NCI-H2081 (cell line): ENCODE data around the gene POLR2J.
"Not testable (repeated sequence)": the region's sequence is repeated elsewhere in the genome, so short reads cannot be mapped to it uniquely, and the experiment has no call there.

ENCODE experiments used
- DNase-seq, 2 experiments: peaks; one replicate each; lab custom pipeline; 2025; lab: John Stamatoyannopoulos, UW

Gene POLR2J

DNA sequence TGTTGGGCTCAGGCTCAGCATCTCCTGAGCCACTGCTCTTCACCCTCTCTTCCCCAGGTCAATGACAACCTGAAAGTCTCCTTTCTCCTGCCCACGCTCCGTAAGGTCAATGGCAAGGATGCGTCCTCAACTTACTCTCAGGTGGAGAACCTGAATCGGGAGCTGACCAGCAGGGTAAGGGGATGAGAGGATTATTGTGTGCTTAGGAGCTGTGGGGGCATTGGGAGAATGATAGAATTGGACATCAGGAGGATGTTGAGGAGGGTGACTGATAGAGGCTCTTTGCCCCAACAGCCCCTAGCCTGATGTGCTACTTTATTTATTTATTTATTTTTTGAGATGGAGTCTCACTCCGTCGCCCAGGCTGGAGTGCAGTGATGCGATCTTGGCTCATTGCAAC lies 12.6 kb downstream of the POLR2J start:
- DNase-seq: no peak

DNA sequence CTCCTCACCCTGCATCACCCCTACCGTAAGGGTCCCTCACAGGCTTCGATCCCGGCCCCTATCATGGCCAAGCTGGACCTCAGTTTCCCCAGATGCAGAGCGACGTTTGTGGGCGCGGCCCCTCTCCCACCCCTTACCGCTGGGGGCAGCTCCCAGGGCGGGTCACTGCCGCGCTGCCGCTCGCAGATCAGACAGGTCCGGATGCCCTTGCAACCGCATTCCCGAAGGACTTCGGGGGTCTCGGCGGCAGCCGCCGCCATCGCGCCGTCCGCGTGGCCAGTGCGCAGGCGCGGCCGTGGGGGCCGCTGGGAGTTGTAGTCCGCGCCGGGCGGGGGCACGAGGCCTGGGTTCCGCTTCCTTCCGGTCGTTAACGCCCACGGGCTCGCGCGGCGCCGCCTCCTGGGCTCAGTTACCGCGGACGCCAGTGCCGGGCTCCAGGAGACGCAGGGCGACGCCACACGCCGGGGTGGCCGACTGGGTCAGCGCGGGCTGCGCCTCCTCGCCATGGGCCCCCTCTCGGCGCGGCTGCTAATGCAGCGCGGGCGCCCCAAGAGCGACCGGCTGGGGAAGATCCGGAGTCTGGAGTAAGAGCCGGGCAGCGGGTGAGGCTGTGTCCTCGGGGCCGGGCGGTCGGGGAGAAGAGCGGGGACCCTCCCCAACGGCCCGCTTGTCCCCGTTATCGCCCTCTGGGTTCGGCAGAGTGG lies 14.0 kb downstream of the POLR2J start, which contains the start of the genes ALKBH4 and LRWD1:
TSS of gene ALKBH4 (minus strand) at position 287 of the 704 bp plus-strand sequence. CDS start at position 260, 27 bp downstream.
TSS of gene LRWD1 (plus strand) at position 408 of the 704 bp plus-strand sequence. CDS start at position 505, 97 bp downstream.
- DNase-seq: peak; percentile 92 to 94

DNA sequence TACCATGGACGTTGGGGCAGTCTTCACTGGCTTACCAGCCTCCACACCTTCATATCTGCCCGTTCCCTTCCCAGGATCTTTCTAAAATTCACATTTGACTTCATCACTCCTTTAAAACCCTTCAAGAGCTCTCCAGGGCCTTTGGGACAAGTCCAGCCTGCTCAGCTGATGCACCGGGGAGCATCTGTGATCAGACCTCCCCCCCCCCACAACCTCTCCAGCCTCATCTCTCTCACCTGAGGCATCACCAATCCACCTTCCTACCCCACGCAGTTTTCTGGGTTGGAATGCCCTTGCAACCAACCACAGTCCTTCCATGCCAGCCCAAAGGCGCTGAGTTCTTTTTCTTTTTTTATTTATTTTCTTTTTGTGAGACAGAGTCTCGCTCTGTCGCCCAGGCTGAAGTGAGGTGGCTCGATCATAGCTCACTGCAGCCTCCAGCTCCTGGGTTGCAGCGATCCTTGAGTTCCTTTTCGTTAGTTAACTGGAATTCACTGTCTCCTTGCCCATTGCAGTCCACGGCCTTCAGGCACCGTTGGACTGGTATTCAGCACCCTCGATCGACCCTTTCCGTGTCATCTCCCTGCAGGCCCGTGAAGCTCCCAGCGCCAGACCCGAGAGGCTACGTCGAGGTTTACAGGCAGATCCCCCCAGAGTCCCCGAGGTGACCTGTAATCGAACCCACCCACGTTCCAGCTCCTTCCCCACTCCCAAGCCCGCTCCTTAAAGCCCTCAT lies 14.7 kb downstream of the POLR2J start:
- DNase-seq: no peak

DNA sequence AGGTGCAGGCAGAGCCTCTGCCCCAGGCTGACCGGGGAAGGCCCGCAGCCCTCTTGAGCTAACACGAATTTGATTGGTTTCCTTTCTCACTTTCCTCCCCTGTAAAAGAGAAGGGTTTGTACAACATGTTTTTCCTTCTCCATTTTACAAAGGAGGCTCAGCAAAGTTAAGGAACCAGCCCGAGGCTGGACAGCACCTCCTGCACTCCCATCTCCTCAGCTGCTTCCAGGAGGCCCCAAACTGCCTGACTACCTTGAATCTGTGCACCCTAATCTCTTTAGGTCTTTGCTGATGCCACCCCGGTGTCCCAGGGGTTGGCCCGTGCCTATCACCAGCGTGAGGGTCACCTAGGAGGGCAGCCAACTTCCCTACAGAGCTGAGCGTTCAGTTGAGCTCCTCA lies 18.3 kb downstream of the POLR2J start:
- no peak for DNase-seq

DNA sequence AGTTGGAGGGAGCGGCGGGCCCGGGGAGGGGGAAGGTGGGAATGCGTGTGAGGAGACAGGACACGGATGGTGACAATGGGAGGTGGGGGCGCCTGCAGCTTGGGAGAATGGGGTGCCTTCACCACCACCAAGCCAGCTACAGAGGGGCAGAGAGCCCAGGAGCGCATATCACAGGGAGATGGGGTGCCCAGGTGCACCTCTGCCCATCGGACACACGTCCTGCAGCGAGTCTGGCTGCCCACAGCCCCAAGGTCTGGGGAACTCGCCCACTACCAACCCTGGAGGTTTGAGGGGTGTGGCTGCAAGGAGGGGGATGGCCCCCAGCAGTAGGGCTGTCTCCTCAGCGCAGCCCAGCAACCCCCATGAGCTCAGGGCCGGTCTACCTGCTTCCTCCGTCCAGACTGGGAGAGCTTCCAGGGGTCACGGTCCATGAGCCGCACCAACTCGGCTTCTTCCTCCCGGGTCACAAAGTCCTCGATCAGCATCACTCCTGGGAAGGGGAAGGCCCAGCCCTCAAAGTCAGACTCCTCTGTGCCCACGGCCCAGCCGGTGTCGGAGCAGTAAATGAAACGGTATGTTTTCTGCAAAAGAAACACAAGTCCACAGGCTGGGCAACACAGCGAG lies 19.4 kb downstream of the POLR2J start:
- DNase-seq: no peak

DNA sequence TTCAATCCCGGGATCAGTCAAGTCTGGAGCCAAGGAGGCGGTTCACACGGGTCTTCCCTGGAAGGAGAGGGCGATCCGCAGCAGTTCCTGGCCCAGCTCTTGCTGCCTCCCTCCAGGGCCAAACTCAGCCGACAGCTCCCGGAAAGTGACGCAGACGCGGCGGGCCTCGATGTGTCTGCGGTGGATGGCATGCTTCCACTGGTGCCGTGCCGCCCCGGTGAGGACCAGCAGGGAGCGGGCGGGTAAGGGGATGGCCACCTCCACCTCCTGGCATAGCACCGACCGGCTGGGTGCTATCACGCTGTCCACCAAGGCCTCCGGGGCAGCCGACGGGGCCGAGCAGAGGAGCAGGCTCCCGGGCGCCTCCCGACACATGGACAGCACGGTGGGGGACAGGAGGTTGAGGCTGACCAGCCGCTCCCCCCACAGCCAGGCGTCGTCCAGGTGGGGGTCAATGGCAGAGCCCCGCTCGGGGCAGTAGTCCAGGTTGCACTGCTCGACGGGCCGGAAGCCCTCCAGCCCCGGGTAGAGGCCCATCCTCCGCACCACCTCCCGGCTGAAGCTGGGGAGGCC lies 21.3 kb downstream of the POLR2J start:
- DNase-seq: no peak

DNA sequence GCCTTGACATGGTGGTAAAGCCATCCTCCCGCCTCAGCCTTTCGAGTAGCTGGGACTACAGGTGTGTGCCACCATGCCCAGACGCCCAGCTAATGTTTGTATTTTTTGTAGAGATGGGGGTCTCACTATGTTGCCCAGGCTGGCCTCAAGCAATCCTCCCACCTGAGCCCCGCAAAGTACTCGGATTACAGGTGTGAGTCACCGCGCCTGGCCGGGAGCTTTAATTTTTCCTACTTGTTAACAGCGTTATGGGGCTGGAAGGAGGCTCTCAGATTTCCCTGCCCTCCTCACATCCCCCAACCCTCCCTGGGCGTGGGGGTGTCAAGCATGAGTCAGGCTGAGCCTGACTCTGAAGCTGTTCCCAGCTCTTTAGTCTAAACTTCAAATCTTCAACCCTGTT lies 22.4 kb downstream of the POLR2J start:
- no peak for DNase-seq

DNA sequence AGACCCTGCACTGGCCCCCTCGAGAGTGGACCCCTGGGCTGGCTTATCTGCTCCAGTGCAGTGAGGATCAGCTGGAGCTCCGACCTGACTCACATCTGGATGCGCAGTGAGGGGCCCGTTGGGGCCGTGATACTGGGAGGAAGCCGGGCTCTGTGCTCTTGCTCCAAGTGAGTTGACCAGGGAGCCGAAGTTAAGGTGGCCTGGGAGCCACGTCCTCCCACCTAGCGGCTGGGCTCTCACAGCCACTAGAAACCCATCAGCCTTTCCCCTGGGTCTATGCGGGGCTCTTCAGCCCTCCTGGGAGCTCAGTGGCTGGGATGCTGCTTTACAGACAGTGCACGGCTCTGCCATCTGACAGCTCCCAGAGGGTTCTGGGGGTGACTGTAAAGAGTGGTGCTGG lies 23.1 kb downstream of the POLR2J start:
- DNase-seq: no peak

DNA sequence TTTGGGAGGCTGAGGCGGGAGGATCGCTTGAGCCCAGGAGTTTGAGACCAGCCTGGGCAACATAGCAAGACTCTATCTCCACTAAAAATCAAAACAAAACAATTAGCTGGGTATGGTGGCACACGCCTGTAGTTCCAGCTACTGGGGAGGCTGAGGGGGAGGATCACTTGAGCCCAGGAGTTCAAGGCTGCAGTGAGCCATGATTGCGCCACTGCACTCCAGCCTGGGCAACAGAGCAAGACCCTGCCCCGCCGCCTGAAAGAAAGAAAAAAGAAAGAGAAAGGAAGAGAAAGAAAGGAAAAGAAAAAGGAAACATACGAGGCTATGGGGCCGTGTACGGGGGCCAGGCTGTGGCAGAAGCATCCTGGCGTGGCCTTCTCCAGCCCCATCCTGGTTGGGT lies 23.8 kb downstream of the POLR2J start:
- DNase-seq: not testable (repeated sequence)

DNA sequence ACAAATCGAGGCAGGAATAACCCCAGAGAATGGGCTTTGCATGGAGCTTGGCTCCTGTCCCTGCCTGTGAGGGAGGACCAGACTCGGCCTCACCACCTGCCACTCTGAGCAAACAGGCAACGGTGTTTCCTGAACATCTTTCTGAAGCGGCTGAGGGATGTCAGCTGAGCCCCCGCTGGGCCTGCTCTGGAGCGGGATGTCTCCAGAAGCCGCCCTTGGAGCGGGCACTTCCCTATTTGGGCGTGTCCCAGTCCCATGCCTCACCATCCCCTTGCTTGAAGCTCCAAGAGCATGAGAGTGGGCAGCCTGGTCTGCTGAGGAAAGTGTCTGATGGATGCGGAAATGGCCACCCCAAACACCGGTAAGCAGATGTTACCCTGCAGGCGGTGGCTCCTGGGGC lies 24.3 kb downstream of the POLR2J start:
- peak; percentile 39 to 71 for DNase-seq

DNA sequence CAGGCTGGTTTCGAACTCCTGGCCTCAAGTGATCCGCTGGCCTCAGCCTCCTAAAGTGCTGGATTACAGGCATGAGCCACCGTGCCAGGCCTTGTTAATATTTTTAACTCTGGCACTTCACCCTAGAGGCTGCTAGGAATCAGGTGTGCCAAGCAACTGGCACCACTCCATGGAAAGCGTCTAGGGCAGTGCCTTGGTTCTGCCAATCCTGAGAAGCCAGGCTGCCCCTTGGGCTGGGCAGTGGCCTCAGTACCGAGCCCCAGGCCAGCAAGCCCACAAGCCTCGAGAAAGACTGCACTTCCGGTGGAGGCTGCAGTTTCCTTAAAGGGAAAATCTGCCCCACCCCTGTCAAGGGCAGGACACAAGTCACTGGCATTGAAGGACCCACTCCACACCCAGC lies 25.4 kb downstream of the POLR2J start:
- no peak for DNase-seq

DNA sequence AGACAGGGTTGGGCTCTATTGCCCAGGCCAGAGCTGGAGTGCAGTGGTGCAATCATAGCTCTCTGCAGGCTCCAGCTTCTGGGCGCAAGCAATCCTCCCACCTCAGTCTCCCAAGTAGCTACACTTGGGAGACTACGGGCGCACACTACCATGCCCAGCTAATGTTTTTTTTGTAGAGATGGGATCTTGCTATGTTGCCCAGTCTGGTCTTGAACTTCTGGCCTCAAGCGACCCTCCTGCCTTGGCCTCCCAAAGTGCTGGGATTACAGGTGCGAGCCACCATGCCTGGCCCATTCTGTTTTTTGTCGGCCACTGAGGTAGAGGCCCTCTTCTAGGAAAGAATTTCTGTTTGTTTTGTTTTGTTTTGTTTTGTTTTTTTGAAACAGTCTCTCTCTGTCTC lies 26.3 kb downstream of the POLR2J start:
- no peak for DNase-seq

DNA sequence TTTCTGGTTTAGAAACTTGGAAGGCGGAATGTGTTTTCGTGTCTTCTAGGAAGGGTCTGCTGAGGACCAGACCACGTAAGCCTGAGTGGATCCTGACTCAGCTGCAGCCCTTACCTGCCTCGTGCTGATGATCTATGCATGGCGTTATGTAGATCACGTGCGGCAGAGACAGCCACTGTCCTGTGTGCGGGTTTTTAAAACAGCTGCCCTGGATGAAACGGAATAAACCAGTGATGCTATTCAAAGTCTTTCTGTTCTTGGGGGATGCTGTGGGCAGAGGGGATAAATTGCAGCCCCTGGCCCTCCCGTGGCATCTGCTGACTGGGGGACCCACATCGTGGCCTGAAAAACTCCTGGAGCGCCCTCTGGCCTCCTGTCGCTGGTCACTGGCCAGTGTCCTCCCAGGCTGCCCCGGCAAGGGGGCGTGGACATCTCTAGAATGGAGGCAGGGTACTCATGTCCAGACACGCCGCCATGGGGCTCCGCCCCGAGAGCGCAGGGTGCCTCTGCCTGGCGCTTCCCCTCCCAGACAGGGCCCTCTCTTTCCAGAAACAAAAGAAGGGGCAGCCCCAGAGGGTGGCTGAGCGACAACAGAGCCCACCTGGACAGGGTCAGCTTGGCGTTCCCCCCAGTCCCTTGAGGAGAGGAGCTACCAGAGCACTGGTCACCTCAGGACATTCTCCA lies 27.2 kb downstream of the POLR2J start:
- no peak for DNase-seq

DNA sequence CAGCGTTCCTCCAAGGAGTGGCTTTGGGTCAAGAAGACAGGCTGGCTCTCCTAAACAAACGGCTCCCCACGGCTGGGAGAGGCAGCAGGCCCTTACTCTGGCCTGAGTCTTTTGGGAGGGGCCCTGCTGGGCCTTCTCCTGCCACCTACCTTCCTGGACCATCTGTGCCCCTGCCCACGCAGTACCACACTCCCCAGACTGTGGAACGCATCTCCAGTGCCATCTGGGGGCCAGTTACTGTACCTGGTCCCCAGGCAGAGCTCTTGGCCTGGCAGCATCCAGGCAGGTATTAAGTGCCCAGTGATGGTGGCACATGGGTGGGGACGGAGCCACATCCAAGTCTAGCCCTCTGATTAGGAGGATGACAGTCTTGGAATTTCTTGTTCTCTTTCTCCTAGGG lies 28.5 kb downstream of the POLR2J start:
- DNase-seq: no peak

DNA sequence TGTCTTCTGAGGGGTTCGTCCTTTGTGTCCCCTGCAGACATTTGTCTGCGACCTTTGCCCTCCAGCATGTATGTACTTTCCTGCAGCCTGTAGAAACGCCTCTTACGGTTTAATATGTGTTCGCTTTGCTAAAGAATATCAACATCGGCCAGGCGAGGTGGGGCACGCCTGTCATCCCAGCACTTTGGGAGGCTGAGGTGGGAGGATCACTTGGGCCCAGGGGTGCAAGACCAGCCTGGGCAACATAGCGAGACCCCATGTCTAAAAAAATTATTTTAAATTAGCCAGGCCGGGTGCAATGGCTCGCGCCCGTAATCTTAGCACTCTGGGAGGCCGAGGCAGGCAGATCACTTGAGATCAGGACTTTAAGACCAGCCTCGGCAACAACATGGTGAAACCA lies 29.6 kb downstream of the POLR2J start:
- DNase-seq: no peak

DNA sequence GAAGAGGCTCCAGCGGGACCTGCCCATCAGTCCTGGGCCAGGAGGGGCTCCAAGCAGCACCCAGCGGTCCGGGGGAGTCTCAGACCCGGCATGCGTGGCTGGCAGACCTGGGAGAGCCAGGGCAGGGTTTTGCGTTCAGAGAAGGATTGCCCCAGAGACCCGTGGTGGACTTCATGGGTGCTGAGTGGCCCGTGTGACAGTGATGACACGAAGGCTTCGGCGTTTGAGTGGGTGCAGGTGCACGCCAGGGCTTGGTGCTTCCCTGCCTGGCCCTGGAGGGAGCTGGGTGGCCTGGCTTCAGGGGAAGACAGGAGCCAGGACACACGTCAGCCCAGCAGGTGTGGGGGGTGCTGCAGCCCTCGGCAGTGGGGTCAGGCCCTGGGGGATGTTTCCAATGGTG lies 31.4 kb downstream of the POLR2J start:
- no peak for DNase-seq

DNA sequence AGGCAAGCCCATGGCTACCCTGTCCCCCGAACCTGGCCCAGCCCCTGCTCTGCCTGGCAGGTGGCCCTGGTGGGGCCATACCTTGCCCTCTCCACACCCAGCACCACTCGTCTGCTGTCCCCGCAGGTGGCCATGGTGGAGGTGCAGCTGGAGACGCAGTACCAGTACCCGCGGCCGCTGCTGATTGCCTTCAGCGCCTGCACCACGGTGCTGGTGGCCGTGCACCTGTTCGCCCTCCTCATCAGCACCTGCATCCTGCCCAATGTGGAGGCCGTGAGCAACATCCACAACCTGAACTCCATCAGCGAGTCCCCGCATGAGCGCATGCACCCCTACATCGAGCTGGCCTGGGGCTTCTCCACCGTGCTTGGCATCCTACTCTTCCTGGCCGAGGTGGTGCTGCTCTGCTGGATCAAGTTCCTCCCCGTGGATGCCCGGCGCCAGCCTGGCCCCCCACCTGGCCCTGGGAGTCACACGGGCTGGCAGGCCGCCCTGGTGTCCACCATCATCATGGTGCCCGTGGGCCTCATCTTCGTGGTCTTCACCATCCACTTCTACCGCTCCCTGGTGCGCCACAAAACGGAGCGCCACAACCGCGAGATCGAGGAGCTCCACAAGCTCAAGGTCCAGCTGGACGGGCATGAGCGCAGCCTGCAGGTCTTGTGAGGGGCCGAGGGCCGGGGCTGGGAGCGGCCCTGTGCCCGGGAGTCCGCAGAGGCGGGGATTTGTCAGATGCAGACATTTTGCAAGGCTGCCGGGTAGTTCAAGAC lies 32.1 kb downstream of the POLR2J start:
- DNase-seq: no peak

DNA sequence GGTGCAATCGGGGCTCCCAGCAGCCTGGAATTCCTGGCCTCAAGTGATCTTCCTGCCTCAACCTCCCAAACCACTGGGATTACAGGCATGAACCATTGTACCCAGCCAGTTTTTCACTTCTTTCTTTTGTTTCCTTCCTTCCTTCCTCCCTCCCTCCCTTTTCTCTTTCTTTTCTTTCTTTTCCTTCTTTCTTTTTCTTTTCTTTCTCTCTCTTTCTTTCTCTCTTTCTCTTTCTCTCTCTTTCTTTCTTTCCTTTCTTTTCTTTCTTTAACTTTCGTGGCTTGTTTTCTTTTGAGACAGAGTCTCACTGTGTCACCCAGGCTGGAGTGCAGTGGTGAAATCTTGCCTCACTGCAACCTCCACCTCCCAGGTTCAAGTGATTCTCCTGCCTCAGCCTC lies 33.0 kb downstream of the POLR2J start:
- DNase-seq: no peak

DNA sequence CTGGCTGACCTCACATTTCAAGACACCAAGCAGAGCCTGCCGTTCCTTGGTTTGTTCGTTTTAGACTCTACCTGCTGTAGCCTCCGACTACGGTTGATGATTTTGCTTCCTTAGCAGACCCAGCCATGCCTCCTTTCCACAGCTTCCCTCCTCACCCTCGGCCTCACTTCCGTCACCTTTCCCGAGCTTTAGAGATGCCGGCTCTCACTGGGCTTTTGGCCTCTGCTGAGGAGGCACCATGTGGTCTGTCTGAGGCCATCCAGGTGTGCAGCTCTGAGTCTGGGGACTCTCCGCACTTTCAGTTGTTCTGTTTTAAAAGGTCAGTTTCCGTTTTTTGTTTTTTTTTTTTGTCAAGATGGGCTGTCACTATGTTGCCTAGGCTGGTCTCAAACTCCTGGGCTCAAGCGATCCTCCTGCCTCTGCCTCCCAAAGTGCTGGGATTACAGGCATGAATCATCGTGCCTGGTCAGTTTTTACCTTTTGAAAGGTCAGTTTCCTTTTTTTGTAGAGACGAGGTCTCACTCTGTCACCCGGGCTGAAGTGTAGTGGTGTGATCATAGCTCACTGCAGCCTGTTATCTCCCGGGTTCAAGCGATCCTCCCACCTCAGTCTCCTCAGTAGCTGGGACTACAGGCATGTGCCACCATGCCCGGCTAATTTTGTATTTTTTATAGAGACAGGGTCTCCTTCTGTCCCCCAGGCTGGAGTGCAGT lies 33.6 kb downstream of the POLR2J start:
- no peak for DNase-seq

DNA sequence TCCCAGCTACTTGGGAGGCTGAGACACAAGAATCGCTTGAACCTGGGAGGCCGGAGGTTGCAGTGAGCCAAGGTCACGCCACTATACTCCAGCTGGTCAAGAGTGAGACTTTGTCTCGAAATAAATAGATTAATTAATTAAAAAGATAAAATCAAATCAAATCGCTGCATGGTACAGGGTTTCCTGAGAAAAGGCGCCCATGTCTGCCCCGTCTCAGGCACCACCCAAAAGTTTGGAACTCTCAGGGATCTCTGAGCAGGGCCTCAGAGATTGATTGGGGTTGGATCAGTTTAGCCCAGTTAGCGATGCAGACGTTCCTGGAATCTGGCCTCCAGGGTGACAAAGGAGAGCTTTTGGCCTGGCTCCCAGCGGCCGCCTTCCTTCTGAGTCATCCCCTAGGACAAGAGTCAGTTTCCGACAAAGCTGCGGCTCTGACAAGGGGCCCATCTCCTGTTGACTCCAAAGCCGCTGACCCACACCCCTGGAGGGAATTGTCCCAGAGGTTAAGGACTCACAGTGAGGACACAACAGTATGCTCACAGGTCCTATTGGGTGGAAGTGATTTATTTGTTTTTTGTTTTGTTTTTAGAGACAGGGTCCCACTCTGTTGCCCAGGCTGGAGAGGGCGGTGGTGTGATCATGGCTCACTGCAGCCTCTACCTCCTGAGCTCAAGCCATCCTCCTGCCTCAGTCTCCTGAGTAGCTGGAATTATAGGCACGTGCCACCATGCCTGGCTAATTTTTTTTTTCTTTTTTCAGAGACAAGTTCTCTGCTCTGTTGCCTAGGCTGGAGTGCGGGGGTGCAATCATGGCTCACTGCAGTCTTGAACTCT lies 38.5 kb downstream of the POLR2J start:
- no peak for DNase-seq
